Adrenal gland (tissue), 5 donors: Measurements from ENCODE around the gene C3orf22.

Source experiments
- CTCF ChIP-seq, 6 experiments: fragments of 450-650 bp in 4 of 6; fragments of 200-600 bp in 2 of 6; sonication (generic) in 1 of 6; IDR thresholded peaks; 1 replicate in 5 of 6; 2 replicates in 1 of 6; pipeline versions ENCODE4 v1.5.1 to v1.8.0; 2016 to 2021; ENCODE audit warnings: antibody characterized with exemption in 6 of 6, mild to moderate bottlenecking in 2 of 6, moderate library complexity in 1 of 6
- POLR2A ChIP-seq, 2 donors: fragments of 450-650 bp; IDR thresholded peaks; one replicate each; pipeline ENCODE4 v1.6.1; 2017; ENCODE audit warnings: antibody characterized with exemption in 2 of 2, mild to moderate bottlenecking in 2 of 2, moderate library complexity in 1 of 2
- donor health status: DM: no; HTN: no; CAD: no.

- no peak for TF ChIP-seq CTCF (IDR thresholded peaks at IDR 0.05)
- no peak for TF ChIP-seq POLR2A (IDR thresholded peaks at IDR 0.05)
These were observed 40.0 kb downstream of the C3orf22 start for GRCh38 chr3:126518779-126519177.
